Liver (tissue), 3 donors: ENCODE measurements around the gene HCN1.

Source experiments
- GABPA ChIP-seq, 2 donors: IDR thresholded peaks in 1 of 2; conservative IDR thresholded peaks in 1 of 2; 2 replicates each; pipeline ENCODE4 v1.6.1; 2016; ENCODE audit warnings: antibody characterized with exemption in 2 of 2, mild to moderate bottlenecking in 1 of 2, moderate library complexity in 1 of 2
- JUND ChIP-seq, 2 donors: IDR thresholded peaks; 2 replicates each; pipeline ENCODE4 v1.6.1; 2016; ENCODE audit warnings: antibody characterized with exemption in 2 of 2
- NR2F2 ChIP-seq: IDR thresholded peaks from 2 replicates; pipeline ENCODE4 v1.6.1; 2016; ENCODE audit warnings: antibody characterized with exemption
- RXRA ChIP-seq, 2 donors: IDR thresholded peaks; 2 replicates each; pipeline ENCODE4 v1.6.1; 2017 to 2018; ENCODE audit warnings: antibody characterized with exemption in 2 of 2, mild to moderate bottlenecking in 1 of 2
- YY1 ChIP-seq: IDR thresholded peaks from 2 replicates; pipeline ENCODE4 v1.6.1; 2016; ENCODE audit warnings: antibody characterized with exemption, mild to moderate bottlenecking
- TF ChIP-seq, protein P1 (sequence below): fragments of 150-350 bp; IDR thresholded peaks from 2 replicates; pipeline ENCODE4 v1.5.1; 2017; ENCODE audit warnings: improper control_type of control experiment, low read depth, low read length; ENCODE audit not compliant: missing input control
- TF ChIP-seq, protein P2 (sequence below): IDR thresholded peaks from 2 replicates; pipeline ENCODE4 v1.6.1; 2016; ENCODE audit warnings: antibody characterized with exemption
- TF ChIP-seq, protein P3 (sequence below): IDR thresholded peaks from 2 replicates; pipeline ENCODE4 v1.6.1; 2016; ENCODE audit warnings: antibody characterized with exemption
- donor health status: healthy.
- donor health status: healthy.

DNA sequence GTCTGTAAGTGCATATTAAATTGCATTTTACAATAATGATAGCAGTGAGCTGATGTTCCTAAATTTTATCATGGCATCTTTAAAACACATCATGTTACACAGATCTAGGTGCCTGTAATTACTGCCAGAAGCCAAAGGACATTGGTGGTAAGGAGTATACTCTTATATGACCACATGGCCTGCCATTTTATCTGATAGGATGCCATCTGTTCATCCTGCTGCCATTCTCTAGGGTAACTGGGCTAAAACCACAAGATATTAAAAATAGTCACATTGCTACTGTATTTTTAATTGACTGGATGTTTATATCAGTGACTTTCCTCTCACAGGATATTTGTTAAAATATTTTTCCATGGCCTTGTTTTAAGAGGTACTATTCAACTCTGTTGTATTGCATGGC lies 53.1 kb downstream of the HCN1 start:
- TF ChIP-seq GABPA (IDR thresholded peaks at IDR 0.05 in 1 of 2, conservative IDR thresholded peaks at IDR 0.05 in 1 of 2) = no peak
- TF ChIP-seq, protein P1, sequence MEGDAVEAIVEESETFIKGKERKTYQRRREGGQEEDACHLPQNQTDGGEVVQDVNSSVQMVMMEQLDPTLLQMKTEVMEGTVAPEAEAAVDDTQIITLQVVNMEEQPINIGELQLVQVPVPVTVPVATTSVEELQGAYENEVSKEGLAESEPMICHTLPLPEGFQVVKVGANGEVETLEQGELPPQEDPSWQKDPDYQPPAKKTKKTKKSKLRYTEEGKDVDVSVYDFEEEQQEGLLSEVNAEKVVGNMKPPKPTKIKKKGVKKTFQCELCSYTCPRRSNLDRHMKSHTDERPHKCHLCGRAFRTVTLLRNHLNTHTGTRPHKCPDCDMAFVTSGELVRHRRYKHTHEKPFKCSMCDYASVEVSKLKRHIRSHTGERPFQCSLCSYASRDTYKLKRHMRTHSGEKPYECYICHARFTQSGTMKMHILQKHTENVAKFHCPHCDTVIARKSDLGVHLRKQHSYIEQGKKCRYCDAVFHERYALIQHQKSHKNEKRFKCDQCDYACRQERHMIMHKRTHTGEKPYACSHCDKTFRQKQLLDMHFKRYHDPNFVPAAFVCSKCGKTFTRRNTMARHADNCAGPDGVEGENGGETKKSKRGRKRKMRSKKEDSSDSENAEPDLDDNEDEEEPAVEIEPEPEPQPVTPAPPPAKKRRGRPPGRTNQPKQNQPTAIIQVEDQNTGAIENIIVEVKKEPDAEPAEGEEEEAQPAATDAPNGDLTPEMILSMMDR = no peak
- TF ChIP-seq, protein P2, sequence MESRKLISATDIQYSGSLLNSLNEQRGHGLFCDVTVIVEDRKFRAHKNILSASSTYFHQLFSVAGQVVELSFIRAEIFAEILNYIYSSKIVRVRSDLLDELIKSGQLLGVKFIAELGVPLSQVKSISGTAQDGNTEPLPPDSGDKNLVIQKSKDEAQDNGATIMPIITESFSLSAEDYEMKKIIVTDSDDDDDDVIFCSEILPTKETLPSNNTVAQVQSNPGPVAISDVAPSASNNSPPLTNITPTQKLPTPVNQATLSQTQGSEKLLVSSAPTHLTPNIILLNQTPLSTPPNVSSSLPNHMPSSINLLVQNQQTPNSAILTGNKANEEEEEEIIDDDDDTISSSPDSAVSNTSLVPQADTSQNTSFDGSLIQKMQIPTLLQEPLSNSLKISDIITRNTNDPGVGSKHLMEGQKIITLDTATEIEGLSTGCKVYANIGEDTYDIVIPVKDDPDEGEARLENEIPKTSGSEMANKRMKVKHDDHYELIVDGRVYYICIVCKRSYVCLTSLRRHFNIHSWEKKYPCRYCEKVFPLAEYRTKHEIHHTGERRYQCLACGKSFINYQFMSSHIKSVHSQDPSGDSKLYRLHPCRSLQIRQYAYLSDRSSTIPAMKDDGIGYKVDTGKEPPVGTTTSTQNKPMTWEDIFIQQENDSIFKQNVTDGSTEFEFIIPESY = no peak
- no peak for TF ChIP-seq JUND (IDR thresholded peaks at IDR 0.05)
- no peak for TF ChIP-seq YY1
- TF ChIP-seq, protein P3, sequence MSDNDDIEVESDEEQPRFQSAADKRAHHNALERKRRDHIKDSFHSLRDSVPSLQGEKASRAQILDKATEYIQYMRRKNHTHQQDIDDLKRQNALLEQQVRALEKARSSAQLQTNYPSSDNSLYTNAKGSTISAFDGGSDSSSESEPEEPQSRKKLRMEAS = no peak
- TF ChIP-seq NR2F2 = no peak
- TF ChIP-seq RXRA (IDR thresholded peaks at IDR 0.05) = no peak
